K562 (cell line): ENCODE measurements around the gene RERE. TPM values are rescaled to one million over a fixed set of nuclear protein-coding genes. Genes with fewer than 3 reads are reported as not detected.

ENCODE experiments used
- CBX8 ChIP-seq: fragments of 200-600 bp; sonication (generic); IDR thresholded peaks from 2 replicates; pipeline ENCODE4 v1.6.1; 2012; ENCODE audit warnings: borderline replicate concordance, mixed run types, low read depth, mild to moderate bottlenecking, moderate library complexity, mixed read lengths, low read length, control low read depth, inconsistent platforms; ENCODE audit not compliant: poor library complexity, severe bottlenecking; ENCODE audit errors: extremely low read depth
- KLF13 ChIP-seq: fragments of 450-650 bp; IDR thresholded peaks from 2 replicates; pipeline ENCODE4 v1.6.1; 2016; ENCODE audit warnings: missing genetic modification characterization, low read depth, mild to moderate bottlenecking, missing compliant biosample characterization, moderate library complexity, borderline replicate concordance
- MAFK ChIP-seq: IDR thresholded peaks from 2 replicates; pipeline ENCODE4 v1.6.1; 2011; ENCODE audit warnings: low read length, improper control_type of control experiment
- MBD2 ChIP-seq: sonication (generic); IDR thresholded peaks from 2 replicates; pipeline ENCODE4 v1.6.1; 2016; ENCODE audit warnings: low read depth, borderline replicate concordance
- MED1 ChIP-seq: sonication (generic); formaldehyde crosslinking; IDR thresholded peaks from 2 replicates; pipeline ENCODE4 v1.8.1; 2023; ENCODE audit warnings: missing genetic modification reagents, borderline replicate concordance
- polyA plus RNA-seq, 8 experiments: library from polyadenylated mRNA; depleted of rRNA in 4 of 8; stranded (reverse) in 5 of 8; unstranded in 3 of 8; fragments of >200 nt; fragmentation: Nextera tagmentation in 2 of 8; fragmentation: Illumina TruSeq in 1 of 8; extraction: Ambion mirVana in 2 of 8; extraction: Trizol in 1 of 8; gene quantifications; 2 replicates each; pipeline versions ENCODE4 v1.2.1 to v1.2.3, GENCODE V29; 2011 to 2014; ENCODE audit warnings: inconsistent platforms in 1 of 8, missing spikeins in 1 of 8
- total RNA-seq, 7 experiments: library from RNA; depleted of rRNA in 6 of 7; stranded (reverse); fragments of >200 nt in 6 of 7; fragmentation: Illumina TruSeq in 2 of 7; extraction: Trizol in 2 of 7; gene quantifications; 2 replicates each; pipeline versions ENCODE4 v1.2.1 to v1.2.3, GENCODE V29; 2011 to 2021; ENCODE audit warnings: low replicate concordance in 1 of 7
- TF ChIP-seq, protein P1 (sequence below), 2 experiments: fragments of 450-650 bp; formaldehyde crosslinking in 1 of 2; IDR thresholded peaks; 2 replicates each; pipeline versions ENCODE4 v1.4.0 to v1.6.1; 2014 to 2020; ENCODE audit warnings: mild to moderate bottlenecking in 2 of 2, borderline replicate concordance in 1 of 2, low read depth in 1 of 2

RERE gene
- total and polyA plus RNA-seq, 9 of the 15 experiments (the other 6 are each of a cell fraction or from before 2014, with no cell fraction given): 3.0 to 51.5 (median 13.4) TPM

DNA sequence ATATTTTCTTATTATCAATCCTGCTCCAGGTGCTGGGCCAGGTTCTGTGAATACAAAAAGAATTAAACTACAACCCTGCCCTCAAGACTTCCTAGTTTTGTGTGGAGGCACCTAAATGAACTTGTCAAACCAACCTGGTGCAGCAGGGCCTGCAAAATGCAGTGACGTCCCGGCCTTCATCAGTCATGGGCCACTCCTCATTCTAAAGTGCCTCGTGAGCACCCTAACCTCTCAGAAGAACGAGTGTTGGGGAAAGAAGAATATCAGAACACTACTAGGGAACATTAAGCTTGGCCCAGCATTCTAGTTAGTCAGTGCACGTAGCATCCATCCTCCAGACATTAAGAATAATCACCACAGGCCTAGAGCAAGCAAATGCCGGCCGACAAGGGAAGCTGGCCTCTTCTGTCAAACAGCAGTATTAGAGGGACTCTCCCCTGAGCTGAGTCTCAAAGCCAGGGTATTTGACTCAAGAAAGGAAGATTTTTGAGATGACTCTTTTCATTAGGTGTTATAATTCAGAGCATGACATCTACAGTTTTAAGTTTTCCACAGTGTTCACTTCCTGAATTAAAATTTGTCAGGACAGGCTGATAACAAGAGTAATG is 361.6 kb downstream of the RERE start (continued):
- TF ChIP-seq, protein P1, sequence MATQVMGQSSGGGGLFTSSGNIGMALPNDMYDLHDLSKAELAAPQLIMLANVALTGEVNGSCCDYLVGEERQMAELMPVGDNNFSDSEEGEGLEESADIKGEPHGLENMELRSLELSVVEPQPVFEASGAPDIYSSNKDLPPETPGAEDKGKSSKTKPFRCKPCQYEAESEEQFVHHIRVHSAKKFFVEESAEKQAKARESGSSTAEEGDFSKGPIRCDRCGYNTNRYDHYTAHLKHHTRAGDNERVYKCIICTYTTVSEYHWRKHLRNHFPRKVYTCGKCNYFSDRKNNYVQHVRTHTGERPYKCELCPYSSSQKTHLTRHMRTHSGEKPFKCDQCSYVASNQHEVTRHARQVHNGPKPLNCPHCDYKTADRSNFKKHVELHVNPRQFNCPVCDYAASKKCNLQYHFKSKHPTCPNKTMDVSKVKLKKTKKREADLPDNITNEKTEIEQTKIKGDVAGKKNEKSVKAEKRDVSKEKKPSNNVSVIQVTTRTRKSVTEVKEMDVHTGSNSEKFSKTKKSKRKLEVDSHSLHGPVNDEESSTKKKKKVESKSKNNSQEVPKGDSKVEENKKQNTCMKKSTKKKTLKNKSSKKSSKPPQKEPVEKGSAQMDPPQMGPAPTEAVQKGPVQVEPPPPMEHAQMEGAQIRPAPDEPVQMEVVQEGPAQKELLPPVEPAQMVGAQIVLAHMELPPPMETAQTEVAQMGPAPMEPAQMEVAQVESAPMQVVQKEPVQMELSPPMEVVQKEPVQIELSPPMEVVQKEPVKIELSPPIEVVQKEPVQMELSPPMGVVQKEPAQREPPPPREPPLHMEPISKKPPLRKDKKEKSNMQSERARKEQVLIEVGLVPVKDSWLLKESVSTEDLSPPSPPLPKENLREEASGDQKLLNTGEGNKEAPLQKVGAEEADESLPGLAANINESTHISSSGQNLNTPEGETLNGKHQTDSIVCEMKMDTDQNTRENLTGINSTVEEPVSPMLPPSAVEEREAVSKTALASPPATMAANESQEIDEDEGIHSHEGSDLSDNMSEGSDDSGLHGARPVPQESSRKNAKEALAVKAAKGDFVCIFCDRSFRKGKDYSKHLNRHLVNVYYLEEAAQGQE (IDR thresholded peaks at IDR 0.05; ENCODE audit: borderline replicate concordance): no peak
- TF ChIP-seq, protein P1 (CRISPR knock-in tag; IDR thresholded peaks at IDR 0.05; ENCODE audit: low read depth): no peak
- TF ChIP-seq CBX8 (no peak), MBD2 (no peak), MAFK (no peak), MED1 (CRISPR knock-in tag) (no peak), KLF13 (no peak)
- TF ChIP-seq, all 486 proteins: peak for 0
